ENCODE data around the gene PPID. TPM values are rescaled to one million over a fixed set of nuclear protein-coding genes. Genes with fewer than 3 reads are reported as not detected.
A peak's percentile ranks its signal among the peaks of the same experiment; 100 is the strongest.

PPID gene
- total and polyA plus RNA-seq, 2 donors (not counting 3 experiments of a cell fraction or from before 2014, with no cell fraction given) = 11.5 to 25.7 TPM

DNA sequence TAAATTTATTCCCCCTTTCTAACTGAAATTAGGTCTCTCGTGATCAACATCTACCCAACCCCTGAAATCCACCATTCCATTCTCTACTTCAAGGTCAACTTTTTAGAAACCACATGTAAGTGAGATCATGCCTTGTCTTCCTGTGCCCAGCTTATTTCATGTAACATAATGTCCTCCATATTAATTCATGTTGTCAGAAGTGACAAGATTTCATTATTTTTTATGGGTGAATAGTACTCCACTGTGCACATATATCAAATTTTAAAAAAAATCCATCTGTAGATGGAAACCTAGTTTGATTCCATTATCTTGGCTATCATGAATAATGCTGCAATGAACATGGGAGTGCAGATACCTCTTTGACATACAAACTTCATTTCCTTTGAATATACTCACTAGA, 1.5 kb downstream of the PPID start:
- dilution Hi-C loops (cut with MboI; ENCODE audit: extremely low pct_ligation_motif_present, low sequenced_read_pairs) (no loop called here), intact Hi-C loops (cut with micrococcal nuclease) (loop anchor here (2.0 to 5.0 kb wide), 4 partner anchors 47 to 471 kb away; partner anchors contain the start of gene FNIP2)
- TF ChIP-seq GATA2 (IDR thresholded peaks at IDR 0.05; ENCODE audit: insufficient read depth, insufficient read length, low read depth, low read length) (no peak), FOS (IDR thresholded peaks at IDR 0.05; ENCODE audit: borderline replicate concordance, insufficient read depth, low read length) (no peak), JUN (IDR thresholded peaks at IDR 0.05; ENCODE audit: borderline replicate concordance, insufficient read depth, insufficient read length, low read depth) (no peak), EZH2 (IDR thresholded peaks at IDR 0.05; ENCODE audit: borderline replicate concordance, low read depth, low read length, severe bottlenecking) (no peak), POLR2AphosphoS5 (IDR thresholded peaks at IDR 0.05; ENCODE audit: insufficient read depth, low read depth, low read length) (no peak), MYC (IDR thresholded peaks at IDR 0.05; ENCODE audit: low read depth, low read length) (no peak), POLR2A (IDR thresholded peaks at IDR 0.05; ENCODE audit: low read depth, low read length) (no peak)
- TF ChIP-seq, protein P1, sequence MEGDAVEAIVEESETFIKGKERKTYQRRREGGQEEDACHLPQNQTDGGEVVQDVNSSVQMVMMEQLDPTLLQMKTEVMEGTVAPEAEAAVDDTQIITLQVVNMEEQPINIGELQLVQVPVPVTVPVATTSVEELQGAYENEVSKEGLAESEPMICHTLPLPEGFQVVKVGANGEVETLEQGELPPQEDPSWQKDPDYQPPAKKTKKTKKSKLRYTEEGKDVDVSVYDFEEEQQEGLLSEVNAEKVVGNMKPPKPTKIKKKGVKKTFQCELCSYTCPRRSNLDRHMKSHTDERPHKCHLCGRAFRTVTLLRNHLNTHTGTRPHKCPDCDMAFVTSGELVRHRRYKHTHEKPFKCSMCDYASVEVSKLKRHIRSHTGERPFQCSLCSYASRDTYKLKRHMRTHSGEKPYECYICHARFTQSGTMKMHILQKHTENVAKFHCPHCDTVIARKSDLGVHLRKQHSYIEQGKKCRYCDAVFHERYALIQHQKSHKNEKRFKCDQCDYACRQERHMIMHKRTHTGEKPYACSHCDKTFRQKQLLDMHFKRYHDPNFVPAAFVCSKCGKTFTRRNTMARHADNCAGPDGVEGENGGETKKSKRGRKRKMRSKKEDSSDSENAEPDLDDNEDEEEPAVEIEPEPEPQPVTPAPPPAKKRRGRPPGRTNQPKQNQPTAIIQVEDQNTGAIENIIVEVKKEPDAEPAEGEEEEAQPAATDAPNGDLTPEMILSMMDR (IDR thresholded peaks at IDR 0.05; ENCODE audit: extremely low read depth in 1 of 2, insufficient read depth in 1 of 2, low read depth in 1 of 2, low read length in 2 of 2) = no peak
- TF ChIP-seq, protein P2, sequence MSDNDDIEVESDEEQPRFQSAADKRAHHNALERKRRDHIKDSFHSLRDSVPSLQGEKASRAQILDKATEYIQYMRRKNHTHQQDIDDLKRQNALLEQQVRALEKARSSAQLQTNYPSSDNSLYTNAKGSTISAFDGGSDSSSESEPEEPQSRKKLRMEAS (IDR thresholded peaks at IDR 0.05; ENCODE audit: insufficient read depth, insufficient read length) = no peak
- BruUV-seq (replicated peaks) = no TSS peak
- H4K20me1 ChIP-seq (replicated peaks; ENCODE audit: control insufficient read depth, extremely low read depth, insufficient read depth, low read length) = no peaks in the 10 kb centered on the region
- H3K27me3 ChIP-seq (ENCODE audit: control insufficient read depth in 2 of 2, insufficient read depth in 2 of 2, low read length in 2 of 2) = no peaks in the 10 kb centered on the region
- no peaks in the 10 kb centered on the region for H3K9me1 ChIP-seq (replicated peaks; ENCODE audit: control insufficient read depth, extremely low read depth, insufficient read depth, low read length)
- DNase-seq (ENCODE audit: low read depth, low spot score) (no peak), FAIRE-seq (no peak)
- peaks cover 6 to 28% of the 10 kb centered on the region in 2 experiments for H3K36me3 ChIP-seq (ENCODE audit: control insufficient read depth in 2 of 2, extremely low read depth in 1 of 2, insufficient read depth in 2 of 2, low read length in 2 of 2)
- peaks cover 23% of the 10 kb centered on the region for H3K79me2 ChIP-seq (ENCODE audit: control insufficient read depth, insufficient read depth, low read length)
- peak overlapping the region in 1 of 3 experiments; percentile 87 for H3K4me3 ChIP-seq (replicated peaks in 1 of 3; ENCODE audit: insufficient read depth in 1 of 3, low read depth in 1 of 3, low read length in 3 of 3)
- H3K4me2 ChIP-seq (ENCODE audit: insufficient read depth, low read length) = peak overlapping the region; percentile 89
- CTCF ChIA-PET = no interaction called here
- no peaks in the 10 kb centered on the region for H3K9me3 ChIP-seq (replicated peaks; ENCODE audit: control insufficient read depth, insufficient read depth, low read length)
- no peak overlapping the region for H3K27ac ChIP-seq (ENCODE audit: insufficient read depth, low read depth, low read length)
- H2AFZ ChIP-seq (ENCODE audit: low read depth, low read length) = no peak overlapping the region
- H3K9ac ChIP-seq (replicated peaks; ENCODE audit: extremely low read depth, insufficient read depth, low read length) = no peak overlapping the region
- H3K4me1 ChIP-seq (ENCODE audit: control insufficient read depth, extremely low read depth, insufficient read depth, low read length) = peaks cover 8% of the 10 kb centered on the region
- POLR2A ChIA-PET = no interaction called here

Measured in endothelial cell of umbilical vein (primary cell).